ENCODE data around the gene DCST2. TPM values are rescaled to one million over a fixed set of nuclear protein-coding genes. Genes with fewer than 3 reads are reported as not detected.

DCST2 gene
- total and polyA plus RNA-seq, 2 of the 8 experiments (the other 6 are each of a cell fraction or from before 2014, with no cell fraction given): 0.43 to 2.1 TPM

DNA sequence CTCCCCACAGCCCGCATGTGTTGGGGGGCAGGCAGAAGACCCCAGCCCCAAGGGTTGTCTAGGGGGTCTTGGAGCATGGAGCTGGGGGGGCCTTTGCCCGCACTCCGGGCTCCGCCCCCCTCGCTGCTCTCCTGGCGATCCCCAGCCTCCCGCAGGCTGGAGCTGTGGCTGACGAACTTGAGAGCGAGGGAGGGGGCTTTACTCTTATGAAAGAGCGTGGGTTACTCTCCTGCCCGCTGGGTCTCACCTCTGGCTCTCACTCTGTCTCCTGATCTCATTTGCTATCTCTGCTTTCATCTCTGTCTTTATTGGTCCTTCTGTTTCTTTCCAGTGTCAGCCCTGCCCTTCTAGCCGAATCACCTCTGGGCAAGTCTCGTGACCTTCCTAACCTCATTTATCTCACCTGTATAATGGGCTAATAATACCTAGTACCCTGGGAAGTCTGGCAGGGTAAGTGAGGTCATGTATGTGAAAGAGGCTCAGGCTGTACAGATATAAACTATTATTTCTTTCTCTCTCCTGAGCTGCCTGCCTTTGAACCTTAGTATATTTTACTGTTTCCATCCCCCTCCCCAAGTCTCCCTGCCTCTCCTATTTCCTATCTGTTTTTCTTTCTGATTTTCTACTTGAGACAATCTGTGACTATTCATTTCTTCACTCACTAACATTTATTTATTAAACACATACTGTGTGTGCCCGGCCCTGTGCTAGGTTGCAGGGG, 30.7 kb upstream of the DCST2 start:
- peaks cover 15% of the 10 kb centered on the region for H3K23me2 ChIP-seq (ENCODE audit: low read depth, low read length)
- no peak overlapping the region for H2BK120ac ChIP-seq (replicated peaks; ENCODE audit: low read depth, low read length)
- no peak overlapping the region for H3K4ac ChIP-seq (replicated peaks; ENCODE audit: insufficient read length, low read depth, low read length)
- FAIRE-seq: no peak
- DNase-seq (ENCODE audit: low read depth in 1 of 2, low spot score in 2 of 2): no peak
- no peak overlapping the region for H3K14ac ChIP-seq (ENCODE audit: insufficient read length)
- no peak overlapping the region for H3K23ac ChIP-seq (ENCODE audit: insufficient read length)
- peak overlapping the region; percentile 60 to 85 (median 73) for H3K4me3 ChIP-seq (ENCODE audit: extremely low read depth in 1 of 4, insufficient read depth in 2 of 4, low read depth in 3 of 4, low read length in 4 of 4)
- peaks cover 0 to 10% (median 4%) of the 10 kb centered on the region in 4 experiments; a peak in 5 of 8 replicates for H3K36me3 ChIP-seq (ENCODE audit: control insufficient read depth in 2 of 4, insufficient read depth in 4 of 4, low read length in 3 of 4)
- peak overlapping the region; percentile 62 to 68 for H3K4me2 ChIP-seq (ENCODE audit: insufficient read depth in 1 of 2, low read depth in 2 of 2, low read length in 2 of 2)
- peak overlapping the region; percentile 55; the same call in 1 of the 2 replicates for H2BK12ac ChIP-seq (ENCODE audit: low read depth, low read length)
- peaks cover 0 to 19% (median 6%) of the 10 kb centered on the region in 4 experiments; a peak in 5 of 7 replicates for H3K4me1 ChIP-seq (replicated peaks in 1 of 4; ENCODE audit: control insufficient read depth in 3 of 4, insufficient read depth in 4 of 4, low read length in 3 of 4)
- H2BK20ac ChIP-seq (ENCODE audit: low read length): 0 out of 2 replicates have a peak overlapping the region, but pooled peaks have one; percentile 61
- no peak overlapping the region for H2AK5ac ChIP-seq (ENCODE audit: low read depth, low read length)
- H2AFZ ChIP-seq (ENCODE audit: low read length): no peak overlapping the region
- H3K9me3 ChIP-seq (ENCODE audit: insufficient read depth in 2 of 2, low read depth in 1 of 2, low read length in 1 of 2): no peaks in the 10 kb centered on the region
- H3K79me2 ChIP-seq (ENCODE audit: control insufficient read depth in 1 of 2, insufficient read depth in 2 of 2, low read length in 2 of 2): peaks cover 0 to 15% of the 10 kb centered on the region in 2 experiments; a peak in 2 of 4 replicates
- peak overlapping the region; percentile 76 for H3K18ac ChIP-seq (ENCODE audit: extremely low read depth, low read length)
- CTCF ChIA-PET (ENCODE audit: partially characterized antibody): interaction anchor here (0.9 to 33.9 kb wide), 10 partner anchors 1 to 111 kb away, joined by 3 to 907 read pairs (median 34); partner anchors contain the start of genes ADAM15, EFNA3, EFNA4 and KRTCAP2
- H4K91ac ChIP-seq (replicated peaks; ENCODE audit: insufficient read length, low read length): peak overlapping the region; percentile 70
- peak overlapping the region; percentile 88; the same call in 1 of the 2 replicates for H2BK15ac ChIP-seq (ENCODE audit: low read length)
- H3K9ac ChIP-seq (replicated peaks in 1 of 4; ENCODE audit: extremely low read depth in 1 of 4, low read depth in 3 of 4, low read length in 3 of 4): peak overlapping the region; percentile 9 to 73 (median 52); a peak in 6 of 7 replicates
- H3K27ac ChIP-seq (ENCODE audit: low read depth, low read length): peak overlapping the region; percentile 65; the same call in 1 of the 2 replicates
- no peak overlapping the region for H3K56ac ChIP-seq (replicated peaks; ENCODE audit: insufficient read length, low read depth, low read length)
- H4K8ac ChIP-seq (ENCODE audit: extremely low read depth, insufficient read depth, low read length): peak overlapping the region; percentile 47; the same call in 1 of the 2 replicates
- H4K20me1 ChIP-seq (replicated peaks in 1 of 2; ENCODE audit: control insufficient read depth in 1 of 2, insufficient read depth in 2 of 2, low read length in 2 of 2): peaks cover 2 to 16% of the 10 kb centered on the region in 2 experiments
- 0 out of 2 replicates have a peak overlapping the region, but pooled peaks have one; percentile 49 for H2BK5ac ChIP-seq (ENCODE audit: low read depth, low read length)
- peak overlapping the region; percentile 66 for H4K5ac ChIP-seq (ENCODE audit: insufficient read length, low read depth, low read length)
- 19% methylated on average over 11 of the region's 14 CpGs; no CpG with 5 or more reads in 1 of the 2 experiments for WGBS, 2 experiments (ENCODE audit: extremely low coverage in 1 of 2, insufficient coverage in 1 of 2, insufficient read length in 1 of 2, insufficient replicate concordance in 2 of 2, low coverage in 1 of 2, low lambda C conversion rate in 2 of 2, missing lambda C conversion rate in 1 of 2)
- H3K79me1 ChIP-seq (ENCODE audit: low read depth, low read length): no peaks in the 10 kb centered on the region
- POLR2A ChIA-PET (ENCODE audit: partially characterized antibody): interaction anchor here (0.8 to 3.1 kb wide), 16 partner anchors 8 to 132 kb away, joined by 3 to 21 read pairs (median 4); partner anchors contain the start of genes EFNA3, FLAD1 and SHC1
- H3K27me3 ChIP-seq (replicated peaks in 1 of 4; ENCODE audit: control insufficient read depth in 3 of 4, extremely low read depth in 1 of 4, insufficient read depth in 3 of 4, low read length in 3 of 4): peaks cover 0 to 4% (median 1%) of the 10 kb centered on the region in 4 experiments; a peak in 2 of 7 replicates
- TF ChIP-seq PHF8 (conservative IDR thresholded peaks at IDR 0.05; ENCODE audit: low read depth, low read length): 0 out of 2 replicates have a peak, but pooled peaks have one; percentile 45
- TF ChIP-seq KDM1A (IDR thresholded peaks at IDR 0.05; ENCODE audit: borderline replicate concordance, low read length): peak; percentile 99
- TF ChIP-seq ASH2L (IDR thresholded peaks at IDR 0.05; ENCODE audit: low read length): peak; percentile 49
- TF ChIP-seq GABPA (IDR thresholded peaks at IDR 0.05; ENCODE audit: borderline replicate concordance, insufficient read depth, low read length): no peak
- peak; percentile 51 for TF ChIP-seq KDM4A (IDR thresholded peaks at IDR 0.05; ENCODE audit: low read depth, low read length, severe bottlenecking)
- peak in 1 of 2 experiments; percentile 97; a peak in 2 of 4 replicates for TF ChIP-seq HDAC2 (IDR thresholded peaks at IDR 0.05; ENCODE audit: borderline replicate concordance in 1 of 2, low read depth in 2 of 2, low read length in 2 of 2)
- no peak for TF ChIP-seq EP300 (IDR thresholded peaks at IDR 0.05; ENCODE audit: borderline replicate concordance in 1 of 2, low read depth in 2 of 2, low read length in 2 of 2)
- 0 out of 2 replicates have a peak, but pooled peaks have one; percentile 14 for TF ChIP-seq KDM5A (IDR thresholded peaks at IDR 0.05; ENCODE audit: low read length)

Measured in H1 (cell line).